Caki2 (cell line): ENCODE results near the gene FAM222A. TPM values are rescaled to one million over a fixed set of nuclear protein-coding genes. Genes with fewer than 3 reads are reported as not detected.

Source experiments
- DNase-seq: peaks from one replicate; pipeline ENCODE4 v3.0.0-alpha.2; 2015; ENCODE audit warnings: low read depth
- in situ Hi-C: cut with HindIII; loops from 2 replicates; pipeline ENCODE4 v1.10.0; 2016; ENCODE audit warnings: low sequenced_read_pairs, low pct_unique_long_range_greater_than_20kb, mixed read lengths
- total RNA-seq: library from RNA; depleted of rRNA; stranded (reverse); fragments of >200 nt; shearing (Covaris generic); gene quantifications from 2 replicates; pipeline ENCODE4 v1.2.3, GENCODE V29; 2014; ENCODE audit warnings: low replicate concordance

FAM222A gene
- total RNA-seq, 1 experiment from 2014 or later: 0.41 TPM

DNA sequence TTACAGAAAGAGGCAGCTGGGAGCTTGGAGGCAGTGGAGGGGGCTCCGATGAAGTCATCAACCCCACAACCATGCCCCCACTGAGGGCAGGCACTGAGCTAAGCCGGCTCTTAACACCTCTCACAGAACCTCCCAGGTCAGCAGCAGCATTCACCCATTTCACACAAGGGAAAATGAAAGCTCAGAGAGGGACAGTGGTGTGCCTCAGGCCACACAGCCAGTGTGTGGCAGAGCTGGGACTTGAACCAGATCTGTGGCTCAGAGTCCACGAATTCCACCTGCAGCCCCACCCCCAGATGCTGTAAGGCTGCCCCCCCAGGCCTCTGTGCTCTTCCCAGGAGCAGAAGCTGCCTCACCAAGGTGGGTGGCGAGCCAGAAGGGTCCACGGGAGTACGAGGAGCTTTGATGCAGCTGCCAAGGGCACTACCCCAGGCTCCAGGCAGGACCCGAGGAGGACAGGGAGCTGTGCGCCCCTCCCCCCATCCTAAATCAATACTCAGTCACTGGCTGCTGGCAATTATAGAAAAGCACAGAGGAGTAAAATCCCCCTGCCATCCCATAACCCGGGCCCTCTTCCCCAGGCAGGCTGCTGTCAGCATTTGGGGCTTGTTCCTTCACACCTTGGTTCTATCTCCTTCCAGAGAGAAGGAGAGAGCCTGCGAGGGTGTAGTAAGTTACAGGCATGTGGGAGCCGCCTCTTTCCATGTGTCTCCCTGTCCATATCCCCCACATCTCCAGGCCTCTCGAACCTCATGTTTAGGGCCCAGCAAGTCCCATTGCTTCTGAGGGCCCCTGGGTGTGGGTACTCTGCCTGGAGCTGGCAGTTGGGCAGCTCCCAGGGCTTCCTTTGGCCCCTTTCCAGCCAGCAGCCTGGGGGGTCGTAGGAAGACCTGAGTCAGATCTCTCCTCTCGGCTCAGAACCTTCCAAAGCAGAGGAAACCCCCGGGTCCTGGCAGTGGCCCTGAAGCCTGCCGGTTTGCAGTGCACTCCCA, 47.6 kb downstream of the FAM222A start:
- DNase-seq: no peak
- in situ Hi-C loops: no loop called here

DNA sequence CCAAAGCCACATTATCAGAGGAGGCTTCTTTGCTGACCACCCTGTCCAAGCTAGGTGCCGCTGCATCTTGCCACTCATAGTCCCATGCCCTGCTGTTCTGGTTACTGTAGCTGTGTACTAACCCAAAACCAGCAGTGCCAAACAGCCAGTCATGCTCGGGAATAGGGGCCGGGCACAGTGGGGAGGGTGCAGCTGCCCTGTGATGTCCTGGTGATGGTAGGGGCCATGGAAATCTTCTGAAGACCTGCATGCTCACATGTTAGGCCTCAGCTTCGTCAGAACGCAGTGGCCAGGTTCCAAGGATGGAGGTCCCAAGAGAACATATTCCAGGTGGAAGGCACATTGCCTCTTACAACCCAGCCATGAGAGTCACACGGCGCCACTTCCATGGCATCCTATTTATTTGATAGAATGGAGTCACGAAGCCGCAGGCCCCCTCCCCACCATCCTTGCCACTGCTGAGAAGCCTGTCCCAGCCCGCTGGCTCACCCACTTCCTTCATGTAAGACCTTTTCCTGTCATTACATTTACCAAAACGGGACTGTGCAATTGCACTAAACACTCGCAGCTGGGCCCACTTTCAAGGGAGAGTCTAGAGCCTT, 48.5 kb downstream of the FAM222A start:
- in situ Hi-C loops: no loop called here
- DNase-seq: no peak

DNA sequence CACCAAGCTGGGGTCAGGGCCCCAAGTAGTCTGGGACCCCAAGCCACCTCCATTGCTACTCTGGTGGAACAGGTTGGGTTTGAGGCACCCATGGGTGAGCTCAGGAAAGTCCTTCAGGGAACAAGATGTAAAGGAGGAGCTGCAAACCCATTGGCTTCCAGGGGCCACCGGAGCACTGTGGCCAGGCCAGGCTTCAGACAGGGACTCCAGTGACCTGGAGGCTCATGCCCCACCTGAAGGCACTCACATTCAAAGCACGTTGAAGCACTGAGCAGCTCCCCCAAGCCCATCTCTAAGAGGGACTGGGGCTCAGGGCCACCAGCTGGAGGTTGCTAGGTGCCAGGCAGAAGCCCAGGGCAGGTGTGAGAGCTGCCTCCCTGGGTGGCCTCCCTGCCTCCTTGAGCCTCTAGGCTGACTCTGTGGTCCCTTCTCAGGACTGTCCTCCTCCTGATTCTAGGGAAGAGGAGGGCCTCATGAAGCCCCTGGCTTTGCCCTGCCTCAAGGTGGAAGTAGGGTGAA, 49.1 kb downstream of the FAM222A start:
- DNase-seq: no peak
- in situ Hi-C loops: no loop called here

DNA sequence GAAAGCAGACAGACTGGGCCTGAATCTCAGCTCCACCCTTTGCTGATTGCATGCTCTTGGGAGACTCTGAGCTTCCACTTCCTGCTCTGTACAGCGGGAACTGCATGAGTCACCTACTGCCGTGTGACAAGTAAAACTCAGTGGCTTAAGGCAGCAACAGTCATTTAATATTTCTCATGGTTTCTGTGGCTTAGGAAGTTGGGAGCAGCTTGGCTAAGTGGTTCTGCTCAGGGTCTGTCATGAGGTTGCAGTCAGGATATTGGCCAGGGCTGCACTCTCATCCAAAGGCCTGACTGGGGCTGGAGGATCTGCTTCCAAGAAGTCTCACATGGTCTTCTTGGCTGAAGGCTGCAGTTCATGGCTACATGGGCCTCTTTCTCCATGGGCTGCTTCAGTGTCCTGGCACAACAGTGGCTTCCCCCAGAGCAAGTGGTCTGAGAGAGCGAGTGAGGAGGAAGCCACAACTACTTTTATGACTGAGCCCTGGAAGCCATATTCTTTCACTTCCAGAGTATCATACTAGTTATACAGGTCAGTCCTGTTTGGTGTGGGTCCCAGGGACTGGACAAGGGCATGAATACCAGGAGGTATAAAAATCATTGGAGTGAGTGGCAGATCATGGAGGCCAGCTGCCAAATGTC, 49.7 kb downstream of the FAM222A start:
- DNase-seq: peak; percentile 4
- in situ Hi-C loops: no loop called here

DNA sequence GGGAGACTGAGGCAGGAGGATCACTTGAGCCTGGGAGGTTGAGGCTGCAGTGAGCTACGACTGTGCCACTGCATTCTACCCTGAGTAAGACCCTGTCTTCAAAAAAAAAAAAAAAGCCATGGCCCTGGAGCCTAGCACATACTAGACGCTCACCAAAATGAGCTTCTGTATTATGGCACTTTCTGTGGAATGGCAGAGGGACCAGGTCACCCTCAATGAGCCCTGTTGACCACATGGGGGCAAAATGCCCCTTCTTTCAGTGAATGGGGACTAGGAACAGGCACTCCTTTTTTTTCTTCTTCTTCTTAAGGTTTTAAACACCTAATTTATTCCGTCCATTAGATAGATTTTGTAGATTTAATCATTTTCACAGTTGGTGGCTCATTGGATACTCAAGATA, 50.5 kb downstream of the FAM222A start:
- in situ Hi-C loops: no loop called here

DNA sequence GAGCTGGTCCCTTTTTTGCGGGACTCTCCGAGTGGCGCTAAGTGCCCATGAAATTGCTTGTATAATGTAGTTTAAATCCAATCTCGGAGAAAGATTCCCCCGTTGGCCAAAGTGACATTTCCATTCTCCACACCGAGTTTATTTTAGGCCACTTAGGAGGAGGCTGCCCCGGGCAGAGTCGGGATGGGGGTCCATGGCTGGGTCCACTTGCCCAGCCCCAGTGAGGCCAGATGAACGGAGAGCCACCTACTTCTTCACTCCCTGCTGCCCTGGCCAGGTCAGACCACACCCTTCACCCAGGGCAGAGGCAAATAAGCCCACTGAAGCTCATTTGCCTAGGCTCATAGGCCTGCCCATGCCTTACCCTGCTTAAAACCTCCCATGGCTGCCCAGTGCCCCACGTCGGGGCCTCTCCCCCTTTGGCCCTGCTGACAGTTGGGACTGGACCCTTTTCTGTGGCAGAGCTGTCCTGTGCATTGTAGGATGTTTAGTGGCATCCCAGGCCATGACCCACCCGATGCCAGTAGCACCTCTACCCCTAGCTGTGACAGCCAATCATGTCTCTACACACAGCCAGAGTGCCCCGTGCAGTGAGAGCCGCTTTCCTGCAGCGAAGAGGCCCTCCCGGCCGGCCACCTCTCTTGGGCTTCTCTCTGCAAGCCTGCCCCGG, 51.3 kb downstream of the FAM222A start:
- in situ Hi-C loops: no loop called here

More for the DNA sequence above, 50.5 kb downstream of the FAM222A start:
- no peak for DNase-seq

DNA sequence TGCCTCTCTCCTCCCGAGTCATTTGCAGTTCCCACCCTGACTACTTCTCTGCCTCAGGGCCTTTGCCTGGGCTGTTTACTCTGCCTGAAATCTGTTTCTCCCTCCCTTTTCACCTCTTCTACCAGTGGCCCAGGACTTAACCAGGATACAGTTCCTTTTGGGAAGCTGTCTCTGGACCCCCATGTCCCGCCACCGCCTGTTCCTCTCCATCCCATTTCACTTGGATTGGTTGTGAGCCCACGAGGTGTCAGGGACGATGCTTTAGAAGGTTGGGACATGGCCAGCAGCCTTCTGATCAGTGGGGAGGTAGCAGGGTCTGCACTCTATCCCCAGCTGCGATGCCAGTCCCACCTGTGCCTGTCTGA, 51.8 kb downstream of the FAM222A start:
- in situ Hi-C loops: no loop called here
- no peak for DNase-seq

More for the DNA sequence above, 51.3 kb downstream of the FAM222A start:
- no peak for DNase-seq

DNA sequence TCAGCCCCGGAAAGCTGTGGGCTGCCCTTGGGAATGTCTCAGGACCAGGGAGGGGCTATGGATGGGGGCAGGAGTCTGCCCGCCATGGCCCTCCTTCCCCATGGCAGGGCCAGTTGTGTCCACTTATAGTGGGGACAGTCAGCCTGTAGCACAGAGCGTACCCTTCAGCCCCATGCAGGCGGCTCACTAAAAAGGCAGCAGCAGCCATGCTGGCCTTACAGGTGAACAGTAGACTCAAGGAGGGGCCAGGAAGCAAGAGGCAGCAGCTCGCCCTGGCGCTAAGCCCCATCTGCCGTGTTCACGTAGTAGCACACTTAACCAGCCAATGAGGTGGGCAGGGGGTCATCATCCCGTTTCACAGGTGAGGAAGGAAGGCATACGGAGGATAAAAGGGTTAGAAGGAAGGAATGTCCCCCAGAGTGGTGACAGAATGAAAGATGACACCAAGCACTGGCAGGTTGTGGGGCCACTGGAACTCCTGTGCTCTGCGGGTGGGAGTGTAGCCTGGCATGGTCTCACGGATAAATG, 52.7 kb downstream of the FAM222A start:
- in situ Hi-C loops: no loop called here
- DNase-seq: no peak

DNA sequence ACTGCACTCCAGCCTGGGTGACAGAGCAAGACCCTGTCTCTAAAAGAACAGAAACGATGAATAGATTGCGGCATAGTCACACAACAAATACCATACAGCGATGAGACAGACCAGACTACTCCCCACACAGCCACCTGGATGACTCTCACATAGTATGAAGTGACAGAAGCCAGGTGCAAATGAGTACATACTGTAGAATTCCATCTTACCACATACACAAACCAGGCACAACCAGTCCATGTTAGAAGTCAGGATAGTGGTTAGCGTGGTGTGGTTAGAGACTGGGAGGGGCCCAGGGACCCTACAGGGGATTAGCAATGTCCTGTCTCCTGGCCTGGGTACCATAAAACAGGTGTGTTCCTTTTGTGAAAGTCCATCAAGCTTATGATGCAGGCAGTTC, 53.8 kb downstream of the FAM222A start:
- in situ Hi-C loops: no loop called here

DNA sequence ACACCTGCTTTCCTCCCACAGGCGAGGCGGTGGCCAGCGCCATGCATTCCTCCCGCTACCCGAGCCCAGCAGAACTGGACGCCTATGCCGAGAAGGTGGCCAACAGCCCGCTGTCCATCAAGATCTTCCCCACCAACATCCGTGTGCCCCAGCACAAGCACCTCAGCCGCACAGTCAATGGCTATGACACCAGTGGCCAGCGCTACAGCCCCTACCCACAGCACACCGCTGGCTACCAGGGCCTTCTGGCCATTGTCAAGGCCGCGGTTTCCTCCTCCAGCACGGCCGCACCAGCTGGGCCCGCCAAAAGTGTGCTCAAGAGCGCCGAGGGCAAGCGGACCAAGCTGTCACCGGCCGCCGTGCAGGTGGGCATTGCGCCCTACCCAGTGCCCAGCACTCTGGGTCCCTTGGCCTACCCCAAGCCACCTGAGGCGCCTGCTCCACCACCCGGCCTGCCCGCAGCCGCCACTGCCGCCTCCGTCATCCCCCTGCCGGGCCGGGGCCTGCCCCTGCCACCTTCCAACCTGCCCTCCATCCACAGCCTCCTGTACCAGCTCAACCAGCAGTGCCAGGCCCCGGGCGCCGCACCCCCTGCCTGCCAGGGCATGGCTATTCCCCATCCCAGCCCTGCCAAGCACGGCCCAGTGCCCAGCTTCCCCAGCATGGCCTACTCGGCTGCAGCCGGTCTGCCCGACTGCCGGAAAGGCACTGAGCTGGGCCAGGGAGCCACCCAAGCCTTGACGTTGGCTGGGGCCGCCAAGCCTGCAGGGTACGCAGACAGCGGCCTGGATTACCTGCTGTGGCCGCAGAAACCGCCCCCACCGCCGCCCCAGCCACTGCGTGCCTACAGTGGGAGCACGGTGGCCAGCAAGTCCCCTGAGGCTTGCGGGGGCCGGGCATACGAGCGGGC, 54.6 kb downstream of the FAM222A start:
- DNase-seq: no peak
- in situ Hi-C loops: no loop called here

More for the DNA sequence above, 53.8 kb downstream of the FAM222A start:
- DNase-seq: no peak

DNA sequence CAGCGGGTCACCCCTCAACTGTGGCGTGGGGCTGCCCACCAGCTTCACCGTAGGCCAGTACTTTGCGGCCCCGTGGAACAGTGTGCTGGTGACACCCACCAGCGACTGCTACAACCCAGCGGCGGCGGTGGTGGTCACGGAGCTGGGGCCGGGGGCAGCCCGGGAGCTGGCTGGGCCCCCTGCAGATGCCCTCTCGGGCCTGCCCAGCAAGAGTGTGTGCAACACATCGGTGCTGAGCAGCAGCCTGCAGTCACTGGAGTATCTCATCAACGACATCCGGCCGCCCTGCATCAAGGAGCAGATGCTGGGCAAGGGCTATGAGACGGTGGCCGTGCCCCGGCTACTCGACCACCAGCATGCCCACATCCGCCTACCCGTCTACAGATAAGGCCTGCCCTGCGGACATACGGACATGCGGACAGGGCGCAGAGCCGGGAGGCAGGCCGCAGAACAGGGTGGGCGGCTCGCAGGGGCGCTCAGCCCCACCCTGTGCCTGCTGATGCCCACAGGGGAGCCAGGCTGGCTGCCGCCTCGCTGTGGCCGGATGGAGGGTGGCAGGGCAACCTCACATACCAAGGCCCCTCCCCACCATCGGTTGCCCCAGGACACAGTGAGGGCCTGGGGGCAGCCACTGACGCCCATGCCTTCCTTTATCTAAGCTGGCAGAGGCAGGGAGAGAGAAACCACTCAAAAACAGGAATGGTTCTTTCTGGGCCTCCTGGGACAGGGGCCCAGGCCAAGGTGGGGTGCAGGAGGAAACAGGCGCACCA, 55.5 kb downstream of the FAM222A start:
- no peak for DNase-seq
- in situ Hi-C loops: no loop called here

DNA sequence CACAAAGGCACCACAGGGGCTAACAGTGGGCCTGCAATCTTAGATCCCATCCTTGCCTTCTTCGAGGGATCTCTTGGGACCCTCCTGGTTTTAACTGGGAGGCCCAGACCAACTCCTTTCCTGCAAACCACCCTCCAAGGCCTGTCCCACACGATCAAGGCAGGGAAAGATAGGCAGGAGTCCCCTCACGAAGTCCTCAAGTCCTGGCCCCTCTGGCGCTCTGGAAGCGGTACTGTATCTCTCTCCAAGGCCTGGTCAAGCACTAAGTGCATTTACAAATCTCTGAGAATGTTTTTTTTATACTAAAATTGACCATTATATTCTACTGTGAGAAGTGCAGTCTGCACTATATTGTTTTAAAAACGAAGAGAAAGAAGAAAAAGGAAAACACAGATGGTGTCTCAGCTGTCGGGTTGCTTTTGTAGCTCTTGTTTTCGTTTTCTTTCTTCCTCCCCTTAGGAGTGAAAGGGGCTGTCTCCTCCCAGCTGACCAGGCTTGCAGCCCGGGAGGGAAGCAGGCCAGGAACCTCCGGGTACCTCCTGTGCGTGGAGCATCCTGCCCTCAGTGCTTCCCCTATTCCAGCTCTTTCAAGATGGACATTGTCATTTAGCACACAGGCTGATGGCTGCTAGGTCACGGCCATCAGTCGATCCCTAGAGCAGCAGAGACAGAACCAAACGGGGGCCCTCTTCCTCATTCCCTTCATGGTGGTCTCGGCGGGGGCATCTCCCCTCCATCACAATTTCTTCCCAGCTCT, 56.7 kb downstream of the FAM222A start:
- in situ Hi-C loops: no loop called here
- DNase-seq: no peak

DNA sequence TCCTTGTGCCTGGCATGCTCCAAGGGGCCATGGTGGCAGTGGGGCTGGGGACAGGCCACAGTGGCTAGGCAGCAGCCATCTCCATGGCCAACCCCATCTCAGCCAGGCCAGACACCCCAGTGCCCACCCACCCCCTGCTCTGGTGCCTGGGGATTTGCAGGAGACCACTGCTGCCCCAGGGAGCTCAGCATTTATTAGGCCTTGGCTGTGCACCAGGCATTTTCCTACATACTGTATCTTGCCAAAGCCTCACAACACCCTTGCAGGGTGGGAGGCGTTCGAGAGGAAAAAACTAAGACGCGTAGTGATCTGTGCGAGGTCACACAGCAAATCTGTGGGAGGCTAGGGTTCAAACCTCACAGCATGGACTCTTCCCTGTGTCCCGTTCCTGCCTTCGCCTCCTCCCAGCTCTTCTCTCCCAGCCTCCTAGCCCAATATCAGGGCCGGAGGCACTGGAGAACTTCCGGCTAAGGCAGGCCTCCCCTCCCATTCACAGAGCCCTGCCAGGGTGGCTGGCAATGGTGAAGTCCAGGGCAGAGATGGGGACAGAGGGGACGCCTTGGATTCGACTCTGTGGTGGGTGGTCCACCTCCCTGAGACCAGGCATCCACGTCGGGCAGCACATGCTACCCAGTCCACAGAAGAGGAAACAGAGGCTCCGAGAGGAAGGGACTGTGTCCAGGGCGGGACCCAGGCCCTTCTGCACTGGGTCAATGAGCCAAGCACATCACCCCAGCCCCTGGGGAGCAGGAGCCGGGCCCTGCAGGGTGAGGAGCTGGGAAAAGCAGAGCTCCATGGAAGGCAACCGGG, 57.4 kb downstream of the FAM222A start:
- in situ Hi-C loops: no loop called here

DNA sequence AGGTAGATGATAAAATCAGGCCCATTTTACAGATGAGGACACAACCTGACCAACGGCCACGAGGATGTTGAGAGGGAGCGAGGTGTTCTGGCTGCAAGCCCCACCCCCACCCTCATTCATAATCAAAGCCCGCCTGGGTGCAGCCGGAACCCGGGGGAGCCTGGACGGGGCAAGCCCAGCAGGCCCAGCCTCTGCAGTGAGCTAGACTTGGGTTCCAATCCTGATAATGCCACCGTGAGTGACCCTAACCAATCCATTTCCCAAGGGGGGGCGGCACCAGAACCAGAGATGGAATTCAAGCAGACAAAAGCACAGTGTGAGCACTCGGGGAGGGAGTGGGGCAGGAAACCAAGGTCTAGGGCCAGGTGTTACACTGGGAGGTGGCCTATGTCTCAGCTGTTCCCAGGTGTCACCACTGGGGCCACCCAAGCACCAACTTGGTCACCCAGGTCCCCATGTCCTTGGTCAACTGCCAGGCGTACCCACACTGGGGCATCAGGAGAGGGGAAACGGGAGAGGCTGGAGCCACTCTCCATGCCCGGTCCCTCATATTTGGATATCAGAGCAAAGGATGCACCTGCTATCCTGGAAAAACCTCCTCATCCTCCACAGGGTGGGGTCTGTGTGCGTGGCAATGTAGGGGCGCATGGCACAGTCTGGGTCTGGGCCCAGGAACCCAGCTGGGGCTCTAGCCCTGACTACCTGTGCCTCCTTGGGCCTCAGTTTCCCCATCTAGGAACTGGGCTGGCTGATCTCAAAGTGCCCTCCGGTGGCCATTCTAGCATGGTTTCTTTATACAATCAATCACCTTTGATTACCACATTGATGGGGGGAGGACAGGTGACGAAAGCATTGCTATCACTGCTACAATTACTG, 58.4 kb downstream of the FAM222A start:
- in situ Hi-C loops: no loop called here

More for the DNA sequence above, 57.4 kb downstream of the FAM222A start:
- DNase-seq: no peak

More for the DNA sequence above, 58.4 kb downstream of the FAM222A start:
- DNase-seq: no peak
